ENCODE measurements around the gene MOV10. TPM values are rescaled to one million over a fixed set of nuclear protein-coding genes. Genes with fewer than 3 reads are reported as not detected.
A peak's percentile ranks its signal among the peaks of the same experiment; 100 is the strongest.

The MOV10 gene
- total and polyA plus RNA-seq, 2 donors (not counting 3 experiments of a cell fraction or from before 2014, with no cell fraction given): 97.1 to 113 TPM

- peaks cover 37% of the 10 kb centered on the region for H3K4me1 ChIP-seq (ENCODE audit: control insufficient read depth, extremely low read depth, insufficient read depth, low read length)
- no TSS peak for BruUV-seq (replicated peaks)
- intact Hi-C loops (cut with micrococcal nuclease) (loop anchor here (1.0 to 5.0 kb wide), 7 partner anchors 8 to 1050 kb away; partner anchors contain the start of genes PHTF1 and PPM1J), dilution Hi-C loops (cut with MboI; ENCODE audit: extremely low pct_ligation_motif_present, low sequenced_read_pairs) (no loop called here)
- no peaks in the 10 kb centered on the region for H3K27me3 ChIP-seq (ENCODE audit: control insufficient read depth in 2 of 2, insufficient read depth in 2 of 2, low read length in 2 of 2)
- H4K20me1 ChIP-seq (replicated peaks; ENCODE audit: control insufficient read depth, extremely low read depth, insufficient read depth, low read length): no peaks in the 10 kb centered on the region
- DNase-seq (ENCODE audit: low read depth, low spot score) (peak; percentile 88), FAIRE-seq (peak; percentile 88)
- H3K4me3 ChIP-seq (replicated peaks in 1 of 3; ENCODE audit: insufficient read depth in 1 of 3, low read depth in 1 of 3, low read length in 3 of 3): peak overlapping the region; percentile 41 to 89 (median 81)
- TF ChIP-seq POLR2AphosphoS5 (IDR thresholded peaks at IDR 0.05; ENCODE audit: insufficient read depth, low read depth, low read length) (peak; percentile 9), POLR2A (IDR thresholded peaks at IDR 0.05; ENCODE audit: low read depth, low read length) (no peak), GATA2 (IDR thresholded peaks at IDR 0.05; ENCODE audit: insufficient read depth, insufficient read length, low read depth, low read length) (no peak), EZH2 (IDR thresholded peaks at IDR 0.05; ENCODE audit: borderline replicate concordance, low read depth, low read length, severe bottlenecking) (no peak), FOS (IDR thresholded peaks at IDR 0.05; ENCODE audit: borderline replicate concordance, insufficient read depth, low read length) (no peak), MYC (IDR thresholded peaks at IDR 0.05; ENCODE audit: low read depth, low read length) (no peak), JUN (IDR thresholded peaks at IDR 0.05; ENCODE audit: borderline replicate concordance, insufficient read depth, insufficient read length, low read depth) (no peak), MAX (IDR thresholded peaks at IDR 0.05; ENCODE audit: insufficient read depth, insufficient read length) (no peak)
- TF ChIP-seq, protein P1, sequence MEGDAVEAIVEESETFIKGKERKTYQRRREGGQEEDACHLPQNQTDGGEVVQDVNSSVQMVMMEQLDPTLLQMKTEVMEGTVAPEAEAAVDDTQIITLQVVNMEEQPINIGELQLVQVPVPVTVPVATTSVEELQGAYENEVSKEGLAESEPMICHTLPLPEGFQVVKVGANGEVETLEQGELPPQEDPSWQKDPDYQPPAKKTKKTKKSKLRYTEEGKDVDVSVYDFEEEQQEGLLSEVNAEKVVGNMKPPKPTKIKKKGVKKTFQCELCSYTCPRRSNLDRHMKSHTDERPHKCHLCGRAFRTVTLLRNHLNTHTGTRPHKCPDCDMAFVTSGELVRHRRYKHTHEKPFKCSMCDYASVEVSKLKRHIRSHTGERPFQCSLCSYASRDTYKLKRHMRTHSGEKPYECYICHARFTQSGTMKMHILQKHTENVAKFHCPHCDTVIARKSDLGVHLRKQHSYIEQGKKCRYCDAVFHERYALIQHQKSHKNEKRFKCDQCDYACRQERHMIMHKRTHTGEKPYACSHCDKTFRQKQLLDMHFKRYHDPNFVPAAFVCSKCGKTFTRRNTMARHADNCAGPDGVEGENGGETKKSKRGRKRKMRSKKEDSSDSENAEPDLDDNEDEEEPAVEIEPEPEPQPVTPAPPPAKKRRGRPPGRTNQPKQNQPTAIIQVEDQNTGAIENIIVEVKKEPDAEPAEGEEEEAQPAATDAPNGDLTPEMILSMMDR (IDR thresholded peaks at IDR 0.05; ENCODE audit: extremely low read depth in 1 of 2, insufficient read depth in 1 of 2, low read depth in 1 of 2, low read length in 2 of 2): peak; percentile 97 to 98
- H3K36me3 ChIP-seq (ENCODE audit: control insufficient read depth in 2 of 2, extremely low read depth in 1 of 2, insufficient read depth in 2 of 2, low read length in 2 of 2): peaks cover 6% of the 10 kb centered on the region in 2 experiments
- peak overlapping the region; percentile 57 for H3K4me2 ChIP-seq (ENCODE audit: insufficient read depth, low read length)
- peaks cover 45% of the 10 kb centered on the region for H3K79me2 ChIP-seq (ENCODE audit: control insufficient read depth, insufficient read depth, low read length)
- H3K9me3 ChIP-seq (replicated peaks; ENCODE audit: control insufficient read depth, insufficient read depth, low read length): no peaks in the 10 kb centered on the region
- no peaks in the 10 kb centered on the region for H3K9me1 ChIP-seq (replicated peaks; ENCODE audit: control insufficient read depth, extremely low read depth, insufficient read depth, low read length)
- ChIA-PET CTCF (interaction anchor here (0.9 to 3.6 kb wide), 10 partner anchors 8 to 409 kb away, joined by 3 to 37 read pairs (median 6); partner anchors contain the start of genes MOV10 and PPM1J), POLR2A (interaction anchor here (1.0 kb wide), 1 partner anchor 313 kb away, joined by 4 read pairs; no protein-coding TSS in a partner anchor)
- peak overlapping the region; percentile 88 for H3K27ac ChIP-seq (ENCODE audit: insufficient read depth, low read depth, low read length)
- H3K9ac ChIP-seq (replicated peaks; ENCODE audit: extremely low read depth, insufficient read depth, low read length): peak overlapping the region; percentile 66
- H2AFZ ChIP-seq (ENCODE audit: low read depth, low read length): peak overlapping the region; percentile 68
These were observed 33.0 kb downstream of the MOV10 start for GRCh38 chr1:112707221-112708001.
